ENCODE results near the gene SPON1.
"Not testable (repeated sequence)": the region's sequence is repeated elsewhere in the genome, so short reads cannot be mapped to it uniquely, and the experiment has no call there.

Gene SPON1

GRCh38 chr11:14042686-14043465 is 80.4 kb downstream of the SPON1 start:
- no peak for DNase-seq

- no peak for DNase-seq
These were observed 82.4 kb downstream of the SPON1 start for GRCh38 chr11:14044916-14045315.

- DNase-seq, result no peak
These were observed 82.9 kb downstream of the SPON1 start for GRCh38 chr11:14045417-14045816.

- DNase-seq, result no peak
These were observed 89.7 kb downstream of the SPON1 start for GRCh38 chr11:14052198-14052597.

GRCh38 chr11:14054116-14055107 is 91.9 kb downstream of the SPON1 start:
- DNase-seq, result no peak

- no peak for DNase-seq
These were observed 93.4 kb downstream of the SPON1 start for GRCh38 chr11:14055936-14056335.

GRCh38 chr11:14058061-14058460 is 95.5 kb downstream of the SPON1 start:
- no peak for DNase-seq

GRCh38 chr11:14059491-14059890 is 97.0 kb downstream of the SPON1 start:
- DNase-seq, result no peak

- DNase-seq, result no peak
These were observed 99.2 kb downstream of the SPON1 start for GRCh38 chr11:14061721-14062120.

- DNase-seq, result no peak
These were observed 102.6 kb downstream of the SPON1 start for GRCh38 chr11:14065141-14065540.

- DNase-seq, result no peak
These were observed 103.2 kb downstream of the SPON1 start for GRCh38 chr11:14065681-14066080.

- no peak for DNase-seq
These were observed 105.2 kb downstream of the SPON1 start for GRCh38 chr11:14067686-14068085.

- no peak for DNase-seq
These were observed 108.4 kb downstream of the SPON1 start for GRCh38 chr11:14070896-14071295.

- DNase-seq, result no peak
These were observed 111.4 kb downstream of the SPON1 start for GRCh38 chr11:14073849-14074476.

GRCh38 chr11:14075118-14076078 is 112.9 kb downstream of the SPON1 start:
- DNase-seq, result no peak

GRCh38 chr11:14079011-14079410 is 116.5 kb downstream of the SPON1 start:
- no peak for DNase-seq

GRCh38 chr11:14079797-14080196 is 117.3 kb downstream of the SPON1 start:
- no peak for DNase-seq

- no peak for DNase-seq
These were observed 119.2 kb downstream of the SPON1 start for GRCh38 chr11:14081581-14082231.

GRCh38 chr11:14082338-14082737 is 119.8 kb downstream of the SPON1 start:
- no peak for DNase-seq

GRCh38 chr11:14088861-14089260 is 126.3 kb downstream of the SPON1 start:
- not testable (repeated sequence) for DNase-seq

- no peak for DNase-seq
These were observed 127.4 kb downstream of the SPON1 start for GRCh38 chr11:14089690-14090462.

All from NCI-H187 treated with DMSO at 0.1 percent for 48 hours (cell line).